Breast epithelium (tissue), 4 donors: Measurements from ENCODE around the gene CFAP65. TPM values are rescaled to one million over a fixed set of nuclear protein-coding genes. Genes with fewer than 3 reads are reported as not detected.

Source experiments
- DNase-seq, 2 donors: peaks; one replicate each; pipeline ENCODE4 v3.0.0-alpha.2; 2019; ENCODE audit warnings: low spot score in 2 of 2
- H3K27ac ChIP-seq, 2 donors: fragments of 200-600 bp; sonication (generic) in 1 of 2; one replicate each; pipeline ENCODE4 v1.5.1; 2016 to 2019; ENCODE audit warnings: mild to moderate bottlenecking in 1 of 2
- H3K27me3 ChIP-seq, 2 donors: fragments of 200-600 bp; sonication (generic) in 1 of 2; one replicate each; pipeline versions ENCODE4 v1.5.1 to v1.6.0; 2017 to 2019; ENCODE audit warnings: control low read depth in 1 of 2, mild to moderate bottlenecking in 1 of 2
- H3K36me3 ChIP-seq: fragments of 200-600 bp; one replicate; pipeline ENCODE4 v1.5.1; 2019
- H3K4me1 ChIP-seq, 2 donors: fragments of 200-600 bp; sonication (generic); one replicate each; pipeline ENCODE4 v1.5.1; 2016 to 2019; ENCODE audit warnings: control low read depth in 1 of 2
- H3K4me3 ChIP-seq, 3 donors: fragments of 200-600 bp; sonication (generic); 1 replicate in 2 of 3; 2 replicates in 1 of 3; pipeline ENCODE4 v1.5.1; 2016 to 2019; ENCODE audit warnings: mild to moderate bottlenecking in 3 of 3, moderate library complexity in 2 of 3
- H3K9me3 ChIP-seq, 2 donors: fragments of 200-600 bp; sonication (generic) in 1 of 2; one replicate each; pipeline ENCODE4 v1.5.1; 2016 to 2019; ENCODE audit warnings: control low read depth in 1 of 2
- CTCF ChIP-seq, 3 donors: fragments of 450-650 bp; IDR thresholded peaks; one replicate each; pipeline ENCODE4 v1.5.1; 2016 to 2017; ENCODE audit warnings: antibody characterized with exemption in 3 of 3, mild to moderate bottlenecking in 3 of 3, moderate library complexity in 3 of 3
- POLR2A ChIP-seq: fragments of 450-650 bp; IDR thresholded peaks from one replicate; pipeline ENCODE4 v1.6.1; 2016; ENCODE audit warnings: antibody characterized with exemption, mild to moderate bottlenecking, moderate library complexity
- POLR2AphosphoS5 ChIP-seq, 3 donors: sonication (generic); formaldehyde crosslinking; IDR thresholded peaks; one replicate each; pipeline ENCODE4 v1.6.1; 2017; ENCODE audit warnings: antibody characterized with exemption in 3 of 3
- intact Hi-C: fragments of 100-400 bp; cut with DNase I; formaldehyde crosslinking; loops from one replicate; pipeline ENCODE4 v1.15.1; 2023; ENCODE audit warnings: low total_unique reads
- total RNA-seq, 3 donors: library from RNA; depleted of rRNA; stranded (reverse); fragments of >200 nt; gene quantifications; one replicate each; pipeline ENCODE4 v1.1.0, GENCODE V29; 2016

The CFAP65 gene
- total RNA-seq, 3 donors from 2014 or later, result 0.33 TPM; not detected in 2

- TF ChIP-seq POLR2AphosphoS5 (IDR thresholded peaks at IDR 0.05) (no peak), CTCF (IDR thresholded peaks at IDR 0.05) (no peak)
- Histone ChIP-seq H3K36me3 (no peaks in the 10 kb centered on the region), H3K27ac (no peak overlapping the region), H3K9me3 (no peaks in the 10 kb centered on the region), H3K4me1 (no peaks in the 10 kb centered on the region), H3K4me3 (no peak overlapping the region), H3K27me3 (no peaks in the 10 kb centered on the region)
- intact Hi-C loops, result no loop called here
- DNase-seq, result no peak
Observed at GRCh38 chr2:219079417-219079816, 38.1 kb upstream of the CFAP65 start.

GRCh38 chr2:219078951-219079350, 37.6 kb upstream of the CFAP65 start:
- TF ChIP-seq POLR2AphosphoS5 (IDR thresholded peaks at IDR 0.05) (no peak), POLR2A (no peak), CTCF (IDR thresholded peaks at IDR 0.05) (no peak)
- H3K9me3 ChIP-seq, result no peaks in the 10 kb centered on the region
- H3K27me3 ChIP-seq, result no peaks in the 10 kb centered on the region
- no peak for DNase-seq
- intact Hi-C loops, result no loop called here
- H3K27ac ChIP-seq, result no peak overlapping the region
- no peak overlapping the region for H3K4me3 ChIP-seq
- H3K36me3 ChIP-seq, result no peaks in the 10 kb centered on the region
- no peaks in the 10 kb centered on the region for H3K4me1 ChIP-seq

GRCh38 chr2:219078126-219078525, 36.8 kb upstream of the CFAP65 start:
- no peak overlapping the region for H3K27ac ChIP-seq
- H3K9me3 ChIP-seq, result no peaks in the 10 kb centered on the region
- H3K36me3 ChIP-seq, result no peaks in the 10 kb centered on the region
- no peak overlapping the region for H3K4me3 ChIP-seq
- no peak for TF ChIP-seq POLR2A
- TF ChIP-seq CTCF (IDR thresholded peaks at IDR 0.05), result no peak
- TF ChIP-seq POLR2AphosphoS5 (IDR thresholded peaks at IDR 0.05), result no peak
- no peak for DNase-seq
- H3K27me3 ChIP-seq, result no peaks in the 10 kb centered on the region
- intact Hi-C loops, result no loop called here
- no peaks in the 10 kb centered on the region for H3K4me1 ChIP-seq

- intact Hi-C loops, result no loop called here
- no peaks in the 10 kb centered on the region for H3K36me3 ChIP-seq
- TF ChIP-seq POLR2A (no peak), POLR2AphosphoS5 (IDR thresholded peaks at IDR 0.05) (no peak), CTCF (IDR thresholded peaks at IDR 0.05) (no peak)
Observed at GRCh38 chr2:219076253-219076652, 34.9 kb upstream of the CFAP65 start.

GRCh38 chr2:219073413-219074129, 32.3 kb upstream of the CFAP65 start:
- no peaks in the 10 kb centered on the region for H3K9me3 ChIP-seq
- intact Hi-C loops, result loop anchor here (2.0 kb wide), 1 partner anchor 75 kb away; no protein-coding TSS in a partner anchor
- TF ChIP-seq POLR2A, result no peak
- TF ChIP-seq CTCF (IDR thresholded peaks at IDR 0.05), result peak in 2 of 3 donors; percentile 18 to 20
- H3K36me3 ChIP-seq, result no peaks in the 10 kb centered on the region
- no peaks in the 10 kb centered on the region for H3K27me3 ChIP-seq
- no peak overlapping the region for H3K4me3 ChIP-seq
- no peaks in the 10 kb centered on the region for H3K4me1 ChIP-seq
- no peak for DNase-seq
- H3K27ac ChIP-seq, result no peak overlapping the region

More at GRCh38 chr2:219076253-219076652, 34.9 kb upstream of the CFAP65 start:
- Histone ChIP-seq H3K4me3 (no peak overlapping the region), H3K4me1 (no peaks in the 10 kb centered on the region), H3K9me3 (no peaks in the 10 kb centered on the region), H3K27me3 (no peaks in the 10 kb centered on the region), H3K27ac (no peak overlapping the region)
- no peak for DNase-seq
